Left kidney (tissue), 2 donors: ENCODE measurements around the gene EIF3B. TPM values are rescaled to one million over a fixed set of nuclear protein-coding genes. Genes with fewer than 3 reads are reported as not detected.
"Not testable (repeated sequence)": the region's sequence is repeated elsewhere in the genome, so short reads cannot be mapped to it uniquely, and the experiment has no call there.

ENCODE experiments used
- DNase-seq: peaks from one replicate; pipeline ENCODE4 v3.0.0-alpha.2; 2013
- polyA plus RNA-seq: library from polyadenylated mRNA; unstranded; fragments of 120-200 nt; gene quantifications from one replicate; pipeline ENCODE4 v1.2.1, GENCODE V29; 2013; ENCODE audit not compliant: insufficient read length

Gene EIF3B
- polyA plus RNA-seq, 1 donor, result 187 TPM

GRCh38 chr7:2376351-2377154 lies 21.9 kb downstream of the EIF3B start:
- no peak for DNase-seq

DNA sequence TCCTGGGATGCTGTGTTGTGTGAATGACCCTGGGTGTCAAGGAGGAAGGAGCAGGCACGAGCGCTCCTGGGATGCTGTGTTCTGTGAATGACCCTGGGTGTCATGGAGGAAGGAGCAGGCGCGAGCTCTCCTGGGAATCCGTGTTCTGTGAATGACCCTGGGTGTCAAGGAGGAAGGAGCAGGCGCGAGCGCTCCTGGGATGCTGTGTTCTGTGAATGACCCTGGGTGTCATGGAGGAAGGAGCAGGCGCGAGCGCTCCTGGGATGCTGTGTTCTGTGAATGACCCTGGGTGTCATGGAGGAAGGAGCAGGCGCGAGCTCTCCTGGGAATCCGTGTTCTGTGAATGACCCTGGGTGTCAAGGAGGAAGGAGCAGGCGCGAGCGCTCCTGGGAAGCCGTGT lies 22.9 kb downstream of the EIF3B start:
- DNase-seq, result not testable (repeated sequence)

DNA sequence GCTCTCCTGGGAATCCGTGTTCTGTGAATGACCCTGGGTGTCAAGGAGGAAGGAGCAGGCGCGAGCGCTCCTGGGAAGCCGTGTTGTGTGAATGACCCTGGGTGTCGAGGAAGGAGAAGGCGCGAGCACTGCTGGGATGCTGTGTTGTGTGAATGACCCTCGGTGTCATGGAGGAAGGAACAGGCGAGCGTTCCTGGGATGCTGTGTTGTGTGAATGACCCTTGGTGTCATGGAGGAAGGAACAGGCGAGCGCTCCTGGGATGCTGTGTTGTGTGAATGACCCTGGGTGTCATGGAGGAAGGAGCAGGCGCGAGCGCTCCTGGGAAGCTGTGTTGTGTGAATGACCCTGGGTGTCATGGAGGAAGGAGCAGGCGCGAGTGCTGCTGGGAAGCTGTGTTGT lies 23.5 kb downstream of the EIF3B start:
- not testable (repeated sequence) for DNase-seq

DNA sequence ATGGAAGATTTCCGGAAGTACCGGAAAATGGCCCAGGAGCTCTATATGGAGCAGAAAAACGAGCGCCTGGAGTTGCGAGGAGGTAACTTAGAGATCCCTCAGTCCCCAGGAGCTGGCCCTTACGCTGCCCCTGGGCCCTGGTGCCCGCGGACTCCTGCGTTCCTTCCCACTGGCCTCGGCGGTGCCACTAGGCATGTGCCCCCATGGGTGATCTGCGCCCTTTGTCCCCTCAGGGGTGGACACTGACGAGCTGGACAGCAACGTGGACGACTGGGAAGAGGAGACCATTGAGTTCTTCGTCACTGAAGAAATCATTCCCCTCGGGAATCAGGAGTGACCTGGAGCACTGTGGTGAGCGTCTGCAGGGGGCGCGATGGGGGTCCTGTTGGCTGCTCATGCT lies 24.5 kb downstream of the EIF3B start:
- no peak for DNase-seq

GRCh38 chr7:2379821-2380450 lies 25.3 kb downstream of the EIF3B start:
- DNase-seq, result no peak

DNA sequence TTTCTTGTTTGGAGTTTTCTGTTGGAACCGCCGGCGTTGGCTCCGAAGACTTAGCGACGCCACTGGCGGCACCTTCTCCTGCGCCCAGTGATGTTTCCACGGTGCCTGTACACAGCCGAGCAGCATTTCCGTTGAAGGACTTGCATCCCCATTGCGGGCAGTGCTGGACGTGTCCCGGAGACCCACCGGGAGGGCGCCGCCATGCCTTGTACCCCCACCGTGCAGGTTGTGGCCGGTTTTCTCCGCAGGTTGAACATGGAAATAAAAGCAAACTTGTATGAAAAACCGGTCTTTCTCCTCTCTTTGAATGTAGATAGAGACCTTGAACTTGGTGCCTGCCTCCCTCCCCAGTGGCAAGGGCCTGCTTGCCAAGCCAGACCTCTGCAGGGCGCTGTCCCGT lies 25.8 kb downstream of the EIF3B start:
- DNase-seq, result no peak

GRCh38 chr7:2381227-2381626 lies 26.6 kb downstream of the EIF3B start:
- no peak for DNase-seq

GRCh38 chr7:2381881-2382509 lies 27.4 kb downstream of the EIF3B start:
- DNase-seq, result no peak

GRCh38 chr7:2383543-2384274 lies 29.1 kb downstream of the EIF3B start:
- DNase-seq, result no peak

DNA sequence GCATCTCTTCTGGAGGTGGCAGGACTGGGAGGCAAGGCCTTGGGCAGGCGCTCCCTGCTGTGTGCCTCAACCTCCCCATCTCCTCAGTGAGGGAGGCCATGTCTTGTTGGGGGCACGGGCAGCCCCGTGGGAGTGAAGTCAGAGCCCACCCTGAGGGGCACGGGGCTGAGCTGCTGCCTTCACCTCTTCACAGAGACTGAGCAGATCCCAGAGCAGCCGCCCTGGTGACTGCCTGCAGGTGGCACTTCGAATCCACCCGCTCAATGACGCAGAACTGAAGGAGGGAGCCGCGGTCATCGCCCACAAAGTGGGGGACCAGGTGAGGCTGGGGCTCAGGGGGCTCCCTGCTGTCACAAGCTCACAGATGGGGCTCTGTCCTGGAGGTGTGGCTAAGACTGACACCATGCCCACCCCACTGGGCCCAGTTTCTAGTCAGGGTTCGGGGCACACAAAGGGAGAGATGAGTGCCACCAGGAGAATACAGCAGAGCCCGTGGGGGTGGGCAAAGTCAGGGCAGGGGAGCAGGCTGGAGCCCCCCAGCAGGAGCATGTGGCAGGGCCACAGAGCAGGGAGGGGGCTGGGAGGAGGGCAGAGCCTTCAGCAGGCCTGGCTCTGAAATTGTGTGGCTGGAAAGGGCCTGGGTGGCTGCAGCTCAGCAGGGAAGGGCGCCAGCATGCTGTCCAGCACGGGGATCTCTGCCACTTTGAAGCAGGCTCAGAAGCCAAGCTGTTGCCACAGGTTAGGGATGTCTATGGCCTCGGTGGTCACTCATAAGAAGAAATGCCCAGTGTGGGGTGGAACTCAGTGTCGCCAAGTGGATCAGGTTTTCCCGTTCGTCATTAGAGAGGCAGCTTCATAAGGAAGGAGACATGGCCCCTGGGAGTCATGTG lies 30.0 kb downstream of the EIF3B start:
- no peak for DNase-seq

DNA sequence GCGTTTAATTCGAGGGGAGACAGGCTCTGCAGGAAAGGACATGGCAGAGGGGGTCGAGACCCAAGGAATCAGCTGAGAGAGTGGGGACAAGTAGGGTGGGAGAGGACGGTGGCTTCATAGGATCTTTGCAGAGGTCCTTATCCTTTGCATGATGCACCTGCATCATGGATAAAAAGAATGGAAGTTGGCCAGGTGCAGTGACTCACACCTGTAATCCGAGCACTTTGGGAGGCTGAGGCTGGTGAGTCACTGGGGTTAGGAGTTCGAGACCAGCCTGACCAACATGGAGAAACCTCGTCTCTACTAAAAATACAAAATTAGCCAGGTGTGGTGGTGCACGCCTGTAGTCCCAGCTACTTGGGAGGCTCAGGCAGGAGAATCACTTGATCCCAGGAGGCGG lies 31.5 kb downstream of the EIF3B start:
- not testable (repeated sequence) for DNase-seq

DNA sequence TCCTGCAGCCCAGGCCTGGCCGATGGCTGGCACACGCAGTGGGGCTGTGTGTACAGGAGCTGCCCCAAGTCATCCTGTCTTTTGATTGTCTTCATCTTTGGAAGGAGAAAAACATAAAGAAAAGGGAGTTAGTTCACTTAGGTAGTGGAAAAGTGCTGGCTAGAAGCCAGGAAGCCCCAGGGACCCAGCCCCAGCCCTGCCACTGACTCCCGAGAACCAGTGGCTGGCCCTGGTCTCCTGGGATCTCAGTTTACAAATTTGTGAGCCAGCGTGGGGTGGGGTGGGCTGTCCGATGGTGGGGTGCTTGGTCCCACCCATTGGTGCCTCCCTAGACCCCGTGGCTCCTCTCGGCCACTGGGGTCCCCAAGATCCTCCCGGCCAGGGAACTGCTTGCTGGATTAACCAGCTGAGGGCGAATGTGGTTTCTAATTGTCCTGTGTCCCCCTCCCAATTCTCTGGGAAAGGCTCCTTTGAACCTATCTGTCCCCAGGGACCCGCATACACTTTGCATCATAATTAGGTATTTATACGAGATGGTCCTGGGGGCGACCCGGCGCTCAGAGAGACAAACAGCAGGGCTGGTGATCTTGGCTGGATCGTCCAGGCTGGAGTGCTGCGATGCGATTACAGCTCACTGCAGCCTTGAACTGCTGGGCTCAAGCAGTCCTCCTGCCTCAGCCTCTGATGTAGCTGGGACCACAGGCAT lies 32.5 kb downstream of the EIF3B start:
- DNase-seq, result no peak

GRCh38 chr7:2387897-2388636 lies 33.4 kb downstream of the EIF3B start:
- no peak for DNase-seq

GRCh38 chr7:2388637-2388954 lies 34.0 kb downstream of the EIF3B start:
- no peak for DNase-seq

DNA sequence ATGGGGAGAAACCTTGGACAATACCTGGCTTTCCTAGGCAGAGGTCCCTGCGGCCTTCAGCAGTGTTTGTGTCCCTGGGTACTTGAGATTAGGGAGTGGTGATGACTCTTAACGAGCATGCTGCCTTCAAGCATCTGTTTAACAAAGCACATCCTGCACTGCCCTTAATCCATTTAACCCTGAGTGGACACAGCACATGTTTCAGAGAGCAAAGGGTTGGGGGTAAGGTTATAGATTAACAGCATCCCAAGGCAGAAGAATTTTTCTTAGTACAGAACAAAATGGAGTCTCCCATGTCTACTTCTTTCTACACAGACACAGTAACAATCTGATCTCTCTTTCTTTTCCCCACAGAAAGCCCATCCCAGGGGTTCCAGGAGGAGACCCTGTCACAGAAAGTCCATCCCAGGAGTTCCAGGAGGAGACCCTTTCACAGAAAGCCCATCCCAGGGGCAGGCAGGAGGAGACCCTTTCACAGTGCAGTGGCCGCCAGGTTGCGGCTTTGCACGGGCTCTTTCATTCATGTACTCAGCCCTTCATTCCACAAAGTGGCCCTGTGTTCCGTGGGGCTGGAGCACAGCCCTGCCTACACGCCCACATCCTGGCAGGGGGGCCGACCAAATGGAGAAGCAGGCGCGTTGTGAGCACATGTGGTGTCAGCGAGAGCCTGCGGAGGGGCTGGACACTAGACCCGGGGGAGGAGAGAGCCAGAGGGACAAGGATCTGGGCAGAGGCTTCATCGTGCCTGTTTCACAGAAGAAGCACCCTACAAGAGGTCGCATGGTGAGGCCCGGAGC lies 35.6 kb downstream of the EIF3B start:
- not testable (repeated sequence) for DNase-seq

DNA sequence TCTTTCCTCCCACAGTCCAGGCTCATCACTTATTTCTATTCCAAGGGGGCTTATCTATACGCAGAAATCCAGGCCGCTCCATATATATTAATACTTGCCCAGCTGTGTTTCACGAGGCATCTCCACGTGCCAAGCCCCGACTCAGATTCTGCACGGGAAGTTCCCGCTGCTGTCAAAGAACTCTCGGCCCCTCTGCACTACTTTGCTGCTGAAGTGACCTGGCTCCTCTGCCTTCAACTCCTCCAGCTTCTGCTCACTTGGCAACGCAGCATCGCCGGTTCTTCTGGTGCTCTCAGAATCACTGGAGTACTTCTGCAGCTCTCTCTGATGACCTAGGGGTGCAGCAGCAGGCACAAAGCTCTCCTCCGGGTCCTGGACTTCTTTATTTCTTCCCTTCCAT lies 39.1 kb downstream of the EIF3B start:
- DNase-seq, result no peak

DNA sequence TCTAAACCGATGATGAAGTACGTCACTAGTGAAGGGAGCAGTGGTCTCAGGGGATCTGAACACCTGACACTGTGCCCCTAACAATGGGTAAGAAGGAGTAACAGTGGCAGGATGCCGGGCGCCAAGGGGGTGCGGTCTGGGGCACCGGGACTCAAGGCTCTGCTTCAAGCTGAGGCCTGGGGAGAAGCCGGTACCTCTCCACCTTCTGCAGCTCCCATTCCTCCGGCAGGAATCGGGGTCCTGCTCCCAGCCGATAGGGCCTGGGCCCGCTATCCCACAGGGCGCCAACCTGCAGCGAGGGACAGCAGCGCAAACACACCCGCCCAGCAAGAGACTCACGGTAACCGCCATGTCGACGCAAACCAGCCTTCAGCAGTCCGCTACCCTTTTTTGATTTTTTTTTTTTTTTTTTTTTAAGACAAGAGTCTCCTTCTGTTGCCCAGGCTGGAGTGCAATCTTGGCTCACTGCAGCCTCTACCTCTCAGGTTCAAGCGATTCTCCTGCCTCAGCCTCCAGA lies 40.0 kb downstream of the EIF3B start:
- DNase-seq, result no peak

DNA sequence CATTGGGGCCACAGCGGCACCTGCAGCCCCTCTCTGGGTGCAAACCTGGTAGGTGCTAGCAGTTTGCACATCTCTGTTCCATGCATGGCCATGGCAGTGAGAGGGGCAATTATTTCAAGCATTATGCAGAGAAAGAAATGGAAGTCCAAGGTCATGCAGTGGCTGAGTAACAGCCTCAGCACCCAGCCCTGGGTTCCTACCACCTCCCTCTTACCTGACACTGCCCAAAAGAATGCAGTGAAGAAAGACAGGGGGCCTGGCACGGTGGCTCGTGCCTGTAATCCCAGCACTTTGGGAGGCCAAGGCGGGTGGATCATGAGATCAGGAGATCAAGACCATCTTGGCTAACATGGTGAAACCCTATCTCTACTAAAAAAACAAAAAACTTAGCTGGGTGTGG lies 43.9 kb downstream of the EIF3B start:
- DNase-seq, result no peak
